Breast epithelium (tissue), 4 donors: Measurements from ENCODE around the gene ROR1. TPM values are rescaled to one million over a fixed set of nuclear protein-coding genes. Genes with fewer than 3 reads are reported as not detected.

Source experiments
- DNase-seq, 2 donors: peaks; one replicate each; pipeline ENCODE4 v3.0.0-alpha.2; 2019; ENCODE audit warnings: low spot score in 2 of 2
- H3K27ac ChIP-seq, 2 donors: fragments of 200-600 bp; sonication (generic) in 1 of 2; one replicate each; pipeline ENCODE4 v1.5.1; 2016 to 2019; ENCODE audit warnings: mild to moderate bottlenecking in 1 of 2
- H3K27me3 ChIP-seq, 2 donors: fragments of 200-600 bp; sonication (generic) in 1 of 2; one replicate each; pipeline versions ENCODE4 v1.5.1 to v1.6.0; 2017 to 2019; ENCODE audit warnings: control low read depth in 1 of 2, mild to moderate bottlenecking in 1 of 2
- H3K36me3 ChIP-seq: fragments of 200-600 bp; one replicate; pipeline ENCODE4 v1.5.1; 2019
- H3K4me1 ChIP-seq, 2 donors: fragments of 200-600 bp; sonication (generic); one replicate each; pipeline ENCODE4 v1.5.1; 2016 to 2019; ENCODE audit warnings: control low read depth in 1 of 2
- H3K4me3 ChIP-seq, 3 donors: fragments of 200-600 bp; sonication (generic); 1 replicate in 2 of 3; 2 replicates in 1 of 3; pipeline ENCODE4 v1.5.1; 2016 to 2019; ENCODE audit warnings: mild to moderate bottlenecking in 3 of 3, moderate library complexity in 2 of 3
- H3K9me3 ChIP-seq, 2 donors: fragments of 200-600 bp; sonication (generic) in 1 of 2; one replicate each; pipeline ENCODE4 v1.5.1; 2016 to 2019; ENCODE audit warnings: control low read depth in 1 of 2
- POLR2A ChIP-seq: fragments of 450-650 bp; IDR thresholded peaks from one replicate; pipeline ENCODE4 v1.6.1; 2016; ENCODE audit warnings: antibody characterized with exemption, mild to moderate bottlenecking, moderate library complexity
- POLR2AphosphoS5 ChIP-seq, 3 donors: sonication (generic); formaldehyde crosslinking; IDR thresholded peaks; one replicate each; pipeline ENCODE4 v1.6.1; 2017; ENCODE audit warnings: antibody characterized with exemption in 3 of 3
- intact Hi-C: fragments of 100-400 bp; cut with DNase I; formaldehyde crosslinking; loops from one replicate; pipeline ENCODE4 v1.15.1; 2023; ENCODE audit warnings: low total_unique reads
- total RNA-seq, 3 donors: library from RNA; depleted of rRNA; stranded (reverse); fragments of >200 nt; gene quantifications; one replicate each; pipeline ENCODE4 v1.1.0, GENCODE V29; 2016
- TF ChIP-seq, protein P1 (sequence below), 3 donors: fragments of 450-650 bp; IDR thresholded peaks; one replicate each; pipeline ENCODE4 v1.5.1; 2016 to 2017; ENCODE audit warnings: antibody characterized with exemption in 3 of 3, mild to moderate bottlenecking in 3 of 3, moderate library complexity in 3 of 3

ROR1 gene
- total RNA-seq, 3 donors from 2014 or later = 5.9 to 11.6 (median 7.7) TPM

DNA sequence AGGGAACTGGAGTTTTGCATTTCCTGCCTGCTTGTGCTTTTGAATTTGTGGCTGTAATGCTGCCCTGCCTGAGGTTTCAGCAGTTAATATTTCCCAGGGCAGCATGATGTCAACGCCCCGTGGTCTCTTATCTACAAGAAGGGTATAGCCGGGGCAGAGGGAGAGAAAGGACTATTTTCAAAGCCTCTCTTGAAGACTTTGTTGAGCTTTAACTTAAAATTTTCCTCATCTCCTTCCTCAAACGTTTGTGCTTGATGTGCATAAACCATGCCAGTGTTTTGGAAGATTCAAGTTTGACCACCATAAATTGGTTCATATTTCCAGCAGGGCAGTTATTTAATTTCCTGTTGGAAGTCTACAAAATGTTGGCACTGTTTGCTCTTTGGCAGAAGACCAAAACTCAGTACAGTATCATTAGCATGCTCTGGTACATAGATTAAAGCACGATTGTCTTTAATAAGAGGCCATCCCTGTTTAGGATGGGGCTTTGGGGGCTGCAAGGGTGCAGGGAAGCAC lies 43.4 kb downstream of the ROR1 start:
- Histone ChIP-seq H3K36me3 (no peaks in the 10 kb centered on the region), H3K27me3 (no peaks in the 10 kb centered on the region), H3K4me1 (no peaks in the 10 kb centered on the region), H3K9me3 (no peaks in the 10 kb centered on the region), H3K4me3 (no peak overlapping the region), H3K27ac (no peak overlapping the region)
- DNase-seq = no peak
- intact Hi-C loops = no loop called here
- TF ChIP-seq POLR2AphosphoS5 (IDR thresholded peaks at IDR 0.05) = no peak
- TF ChIP-seq, protein P1, sequence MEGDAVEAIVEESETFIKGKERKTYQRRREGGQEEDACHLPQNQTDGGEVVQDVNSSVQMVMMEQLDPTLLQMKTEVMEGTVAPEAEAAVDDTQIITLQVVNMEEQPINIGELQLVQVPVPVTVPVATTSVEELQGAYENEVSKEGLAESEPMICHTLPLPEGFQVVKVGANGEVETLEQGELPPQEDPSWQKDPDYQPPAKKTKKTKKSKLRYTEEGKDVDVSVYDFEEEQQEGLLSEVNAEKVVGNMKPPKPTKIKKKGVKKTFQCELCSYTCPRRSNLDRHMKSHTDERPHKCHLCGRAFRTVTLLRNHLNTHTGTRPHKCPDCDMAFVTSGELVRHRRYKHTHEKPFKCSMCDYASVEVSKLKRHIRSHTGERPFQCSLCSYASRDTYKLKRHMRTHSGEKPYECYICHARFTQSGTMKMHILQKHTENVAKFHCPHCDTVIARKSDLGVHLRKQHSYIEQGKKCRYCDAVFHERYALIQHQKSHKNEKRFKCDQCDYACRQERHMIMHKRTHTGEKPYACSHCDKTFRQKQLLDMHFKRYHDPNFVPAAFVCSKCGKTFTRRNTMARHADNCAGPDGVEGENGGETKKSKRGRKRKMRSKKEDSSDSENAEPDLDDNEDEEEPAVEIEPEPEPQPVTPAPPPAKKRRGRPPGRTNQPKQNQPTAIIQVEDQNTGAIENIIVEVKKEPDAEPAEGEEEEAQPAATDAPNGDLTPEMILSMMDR (IDR thresholded peaks at IDR 0.05) = no peak
- no peak for TF ChIP-seq POLR2A

DNA sequence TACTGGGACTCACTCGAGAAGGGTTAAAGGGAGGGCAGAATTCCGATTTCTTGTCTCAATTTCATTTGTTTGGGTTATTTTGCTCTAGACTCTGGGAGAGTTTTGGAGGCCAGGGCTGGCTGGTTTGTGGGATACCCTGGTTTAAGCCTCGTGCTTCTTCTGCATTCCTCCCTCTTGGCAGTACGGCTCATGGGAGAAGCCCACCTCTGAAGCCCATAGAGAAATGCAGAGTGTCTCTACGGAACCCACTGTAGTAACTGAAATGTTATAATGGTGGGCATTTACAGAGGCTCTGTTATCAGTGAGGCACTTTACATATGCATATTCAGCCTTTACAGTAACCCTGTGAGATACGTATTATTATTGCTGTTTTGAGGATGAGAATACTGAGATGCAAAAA lies 43.9 kb downstream of the ROR1 start:
- Histone ChIP-seq H3K27me3 (no peaks in the 10 kb centered on the region), H3K4me1 (no peaks in the 10 kb centered on the region), H3K36me3 (no peaks in the 10 kb centered on the region), H3K4me3 (no peak overlapping the region), H3K27ac (no peak overlapping the region), H3K9me3 (no peaks in the 10 kb centered on the region)
- intact Hi-C loops = no loop called here
- TF ChIP-seq POLR2A = no peak
- no peak for TF ChIP-seq POLR2AphosphoS5 (IDR thresholded peaks at IDR 0.05)
- TF ChIP-seq, protein P1 (IDR thresholded peaks at IDR 0.05) = no peak
- DNase-seq = no peak

DNA sequence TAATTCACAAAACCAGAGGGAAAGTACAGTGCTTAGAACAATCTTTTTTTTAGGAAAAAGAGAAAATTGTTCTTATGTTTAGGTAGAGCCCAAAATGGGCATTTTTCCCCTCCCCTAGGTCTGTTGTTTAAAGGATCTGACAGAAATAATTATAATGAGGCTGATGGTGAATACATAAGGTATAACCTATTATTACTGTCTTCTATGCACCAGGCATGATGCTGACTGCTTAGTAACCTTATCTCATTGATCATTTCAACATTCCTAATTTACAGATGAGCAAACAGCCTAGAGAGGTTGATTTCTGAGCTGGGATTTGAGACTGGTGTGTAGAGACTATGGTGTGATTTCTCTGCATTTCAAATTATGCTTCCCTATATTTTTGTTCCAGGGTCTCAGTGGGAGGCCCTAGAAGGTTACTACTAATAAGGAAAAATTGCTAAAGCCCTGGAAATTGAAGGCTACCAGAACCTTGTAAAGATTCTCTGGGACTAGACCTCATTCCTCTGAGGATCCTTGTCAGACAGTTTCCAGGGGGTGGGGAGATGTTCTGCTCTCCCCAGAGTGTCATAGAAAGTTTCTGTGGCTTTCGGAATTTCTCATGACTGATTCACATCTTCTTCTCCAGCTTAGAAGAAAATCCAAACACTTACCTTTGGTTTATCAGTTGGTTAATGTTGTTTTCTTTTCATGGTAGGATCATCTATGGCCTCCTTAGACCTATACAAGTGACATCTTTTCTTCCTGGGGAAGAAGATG lies 44.9 kb downstream of the ROR1 start:
- no peak overlapping the region for H3K4me3 ChIP-seq
- TF ChIP-seq POLR2AphosphoS5 (IDR thresholded peaks at IDR 0.05) (no peak), POLR2A (no peak)
- TF ChIP-seq, protein P1 (IDR thresholded peaks at IDR 0.05) = no peak
- H3K27ac ChIP-seq = no peak overlapping the region
- no peaks in the 10 kb centered on the region for H3K9me3 ChIP-seq
- no peak for DNase-seq
- no peaks in the 10 kb centered on the region for H3K27me3 ChIP-seq
- no peaks in the 10 kb centered on the region for H3K4me1 ChIP-seq
- H3K36me3 ChIP-seq = no peaks in the 10 kb centered on the region
- intact Hi-C loops = no loop called here

DNA sequence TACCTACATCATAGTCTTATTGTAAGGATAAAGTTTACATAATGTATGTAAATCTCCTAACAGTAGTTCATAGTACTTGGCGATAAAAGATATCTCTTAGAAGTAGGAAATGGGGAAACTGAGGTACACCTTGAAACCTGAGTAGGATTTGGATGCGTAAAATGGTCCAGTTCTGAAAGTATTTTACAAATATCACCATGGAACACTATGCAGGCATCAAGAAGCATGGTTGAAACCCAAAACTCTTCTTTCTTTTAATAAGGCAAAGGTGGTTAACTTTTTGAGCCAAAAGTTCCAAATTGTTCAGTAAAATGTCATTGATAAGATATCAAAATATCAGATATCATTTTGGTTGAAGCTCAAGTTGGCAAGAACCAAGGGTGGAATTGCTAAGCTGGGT lies 46.0 kb downstream of the ROR1 start:
- TF ChIP-seq POLR2AphosphoS5 (IDR thresholded peaks at IDR 0.05) (no peak), POLR2A (no peak)
- TF ChIP-seq, protein P1 (IDR thresholded peaks at IDR 0.05) = no peak
- H3K36me3 ChIP-seq = no peaks in the 10 kb centered on the region
- no peak overlapping the region for H3K27ac ChIP-seq
- DNase-seq = no peak
- H3K9me3 ChIP-seq = no peaks in the 10 kb centered on the region
- H3K4me1 ChIP-seq = no peaks in the 10 kb centered on the region
- intact Hi-C loops = loop anchor here (2.0 kb wide), 1 partner anchor 29 kb away; no protein-coding TSS in a partner anchor
- H3K27me3 ChIP-seq = no peaks in the 10 kb centered on the region
- no peak overlapping the region for H3K4me3 ChIP-seq
